ENCODE data around the gene ZFAND3. TPM values are rescaled to one million over a fixed set of nuclear protein-coding genes. Genes with fewer than 3 reads are reported as not detected.
"Not testable (repeated sequence)": the region's sequence is repeated elsewhere in the genome, so short reads cannot be mapped to it uniquely, and the experiment has no call there.

Gene ZFAND3
- total and polyA plus RNA-seq, 2 donors (not counting 3 experiments of a cell fraction or from before 2014, with no cell fraction given): 15.4 to 54.2 TPM

GRCh38 chr6:37878150-37878710 is 58.7 kb downstream of the ZFAND3 start:
- ChIA-PET CTCF (interaction anchor here (0.8 to 1.6 kb wide), 3 partner anchors 11 to 19 kb away, joined by 3 read pairs; no protein-coding TSS in a partner anchor), POLR2A (no interaction called here)
- TF ChIP-seq POLR2A (IDR thresholded peaks at IDR 0.05; ENCODE audit: low read depth, low read length) (no peak), CTCF (IDR thresholded peaks at IDR 0.05; ENCODE audit: extremely low read depth in 1 of 2, insufficient read depth in 1 of 2, low read depth in 1 of 2, low read length in 2 of 2) (no peak), FOS (IDR thresholded peaks at IDR 0.05; ENCODE audit: borderline replicate concordance, insufficient read depth, low read length) (no peak), JUN (IDR thresholded peaks at IDR 0.05; ENCODE audit: borderline replicate concordance, insufficient read depth, insufficient read length, low read depth) (no peak)
- H3K4me2 ChIP-seq (ENCODE audit: insufficient read depth, low read length): no peak overlapping the region
- DNase-seq (ENCODE audit: low read depth, low spot score) (no peak), FAIRE-seq (no peak)
- no TSS peak for BruUV-seq (replicated peaks)
- peaks cover 27% of the 10 kb centered on the region for H4K20me1 ChIP-seq (replicated peaks; ENCODE audit: control insufficient read depth, extremely low read depth, insufficient read depth, low read length)
- H3K4me1 ChIP-seq (ENCODE audit: control insufficient read depth, extremely low read depth, insufficient read depth, low read length): no peaks in the 10 kb centered on the region
- intact Hi-C loops (cut with micrococcal nuclease) (no loop called here), dilution Hi-C loops (cut with MboI; ENCODE audit: extremely low pct_ligation_motif_present, low sequenced_read_pairs) (no loop called here)
- no peak overlapping the region for H3K4me3 ChIP-seq (replicated peaks in 1 of 3; ENCODE audit: insufficient read depth in 1 of 3, low read depth in 1 of 3, low read length in 3 of 3)
- H3K9ac ChIP-seq (replicated peaks; ENCODE audit: extremely low read depth, insufficient read depth, low read length): no peak overlapping the region
- H2AFZ ChIP-seq (ENCODE audit: low read depth, low read length): no peak overlapping the region
- no peaks in the 10 kb centered on the region for H3K36me3 ChIP-seq (ENCODE audit: control insufficient read depth in 2 of 2, extremely low read depth in 1 of 2, insufficient read depth in 2 of 2, low read length in 2 of 2)
- H3K27ac ChIP-seq (ENCODE audit: insufficient read depth, low read depth, low read length): no peak overlapping the region
- no peaks in the 10 kb centered on the region for H3K9me3 ChIP-seq (replicated peaks; ENCODE audit: control insufficient read depth, insufficient read depth, low read length)
- H3K79me2 ChIP-seq (ENCODE audit: control insufficient read depth, insufficient read depth, low read length): peaks cover 94% of the 10 kb centered on the region
- no peaks in the 10 kb centered on the region for H3K9me1 ChIP-seq (replicated peaks; ENCODE audit: control insufficient read depth, extremely low read depth, insufficient read depth, low read length)
- no peaks in the 10 kb centered on the region for H3K27me3 ChIP-seq (ENCODE audit: control insufficient read depth in 2 of 2, insufficient read depth in 2 of 2, low read length in 2 of 2)

GRCh38 chr6:37880602-37881001 is 61.1 kb downstream of the ZFAND3 start:
- H3K79me2 ChIP-seq (ENCODE audit: control insufficient read depth, insufficient read depth, low read length): peaks cover 87% of the 10 kb centered on the region
- CTCF ChIA-PET: interaction anchor here (1.5 kb wide), 1 partner anchor 90 kb away, joined by 4 read pairs; no protein-coding TSS in a partner anchor
- H3K27ac ChIP-seq (ENCODE audit: insufficient read depth, low read depth, low read length); H3K9me1 ChIP-seq (replicated peaks; ENCODE audit: control insufficient read depth, extremely low read depth, insufficient read depth, low read length); H3K27me3 ChIP-seq (ENCODE audit: control insufficient read depth in 2 of 2, insufficient read depth in 2 of 2, low read length in 2 of 2); BruUV-seq (replicated peaks); intact Hi-C loops (cut with micrococcal nuclease); H3K4me2 ChIP-seq (ENCODE audit: insufficient read depth, low read length); DNase-seq (ENCODE audit: low read depth, low spot score); H3K9me3 ChIP-seq (replicated peaks; ENCODE audit: control insufficient read depth, insufficient read depth, low read length); H3K9ac ChIP-seq (replicated peaks; ENCODE audit: extremely low read depth, insufficient read depth, low read length); dilution Hi-C loops (cut with MboI; ENCODE audit: extremely low pct_ligation_motif_present, low sequenced_read_pairs); FAIRE-seq; H3K4me1 ChIP-seq (ENCODE audit: control insufficient read depth, extremely low read depth, insufficient read depth, low read length); H3K4me3 ChIP-seq (replicated peaks in 1 of 3; ENCODE audit: insufficient read depth in 1 of 3, low read depth in 1 of 3, low read length in 3 of 3); H2AFZ ChIP-seq (ENCODE audit: low read depth, low read length); H3K36me3 ChIP-seq (ENCODE audit: control insufficient read depth in 2 of 2, extremely low read depth in 1 of 2, insufficient read depth in 2 of 2, low read length in 2 of 2); POLR2A ChIA-PET: not testable (repeated sequence)
- H4K20me1 ChIP-seq (replicated peaks; ENCODE audit: control insufficient read depth, extremely low read depth, insufficient read depth, low read length): peaks cover 29% of the 10 kb centered on the region
